Measurements from ENCODE around the gene ARID5B.
"Not testable (repeated sequence)": the region's sequence is repeated elsewhere in the genome, so short reads cannot be mapped to it uniquely, and the experiment has no call there.

The ARID5B gene, protein sequence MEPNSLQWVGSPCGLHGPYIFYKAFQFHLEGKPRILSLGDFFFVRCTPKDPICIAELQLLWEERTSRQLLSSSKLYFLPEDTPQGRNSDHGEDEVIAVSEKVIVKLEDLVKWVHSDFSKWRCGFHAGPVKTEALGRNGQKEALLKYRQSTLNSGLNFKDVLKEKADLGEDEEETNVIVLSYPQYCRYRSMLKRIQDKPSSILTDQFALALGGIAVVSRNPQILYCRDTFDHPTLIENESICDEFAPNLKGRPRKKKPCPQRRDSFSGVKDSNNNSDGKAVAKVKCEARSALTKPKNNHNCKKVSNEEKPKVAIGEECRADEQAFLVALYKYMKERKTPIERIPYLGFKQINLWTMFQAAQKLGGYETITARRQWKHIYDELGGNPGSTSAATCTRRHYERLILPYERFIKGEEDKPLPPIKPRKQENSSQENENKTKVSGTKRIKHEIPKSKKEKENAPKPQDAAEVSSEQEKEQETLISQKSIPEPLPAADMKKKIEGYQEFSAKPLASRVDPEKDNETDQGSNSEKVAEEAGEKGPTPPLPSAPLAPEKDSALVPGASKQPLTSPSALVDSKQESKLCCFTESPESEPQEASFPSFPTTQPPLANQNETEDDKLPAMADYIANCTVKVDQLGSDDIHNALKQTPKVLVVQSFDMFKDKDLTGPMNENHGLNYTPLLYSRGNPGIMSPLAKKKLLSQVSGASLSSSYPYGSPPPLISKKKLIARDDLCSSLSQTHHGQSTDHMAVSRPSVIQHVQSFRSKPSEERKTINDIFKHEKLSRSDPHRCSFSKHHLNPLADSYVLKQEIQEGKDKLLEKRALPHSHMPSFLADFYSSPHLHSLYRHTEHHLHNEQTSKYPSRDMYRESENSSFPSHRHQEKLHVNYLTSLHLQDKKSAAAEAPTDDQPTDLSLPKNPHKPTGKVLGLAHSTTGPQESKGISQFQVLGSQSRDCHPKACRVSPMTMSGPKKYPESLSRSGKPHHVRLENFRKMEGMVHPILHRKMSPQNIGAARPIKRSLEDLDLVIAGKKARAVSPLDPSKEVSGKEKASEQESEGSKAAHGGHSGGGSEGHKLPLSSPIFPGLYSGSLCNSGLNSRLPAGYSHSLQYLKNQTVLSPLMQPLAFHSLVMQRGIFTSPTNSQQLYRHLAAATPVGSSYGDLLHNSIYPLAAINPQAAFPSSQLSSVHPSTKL

DNA sequence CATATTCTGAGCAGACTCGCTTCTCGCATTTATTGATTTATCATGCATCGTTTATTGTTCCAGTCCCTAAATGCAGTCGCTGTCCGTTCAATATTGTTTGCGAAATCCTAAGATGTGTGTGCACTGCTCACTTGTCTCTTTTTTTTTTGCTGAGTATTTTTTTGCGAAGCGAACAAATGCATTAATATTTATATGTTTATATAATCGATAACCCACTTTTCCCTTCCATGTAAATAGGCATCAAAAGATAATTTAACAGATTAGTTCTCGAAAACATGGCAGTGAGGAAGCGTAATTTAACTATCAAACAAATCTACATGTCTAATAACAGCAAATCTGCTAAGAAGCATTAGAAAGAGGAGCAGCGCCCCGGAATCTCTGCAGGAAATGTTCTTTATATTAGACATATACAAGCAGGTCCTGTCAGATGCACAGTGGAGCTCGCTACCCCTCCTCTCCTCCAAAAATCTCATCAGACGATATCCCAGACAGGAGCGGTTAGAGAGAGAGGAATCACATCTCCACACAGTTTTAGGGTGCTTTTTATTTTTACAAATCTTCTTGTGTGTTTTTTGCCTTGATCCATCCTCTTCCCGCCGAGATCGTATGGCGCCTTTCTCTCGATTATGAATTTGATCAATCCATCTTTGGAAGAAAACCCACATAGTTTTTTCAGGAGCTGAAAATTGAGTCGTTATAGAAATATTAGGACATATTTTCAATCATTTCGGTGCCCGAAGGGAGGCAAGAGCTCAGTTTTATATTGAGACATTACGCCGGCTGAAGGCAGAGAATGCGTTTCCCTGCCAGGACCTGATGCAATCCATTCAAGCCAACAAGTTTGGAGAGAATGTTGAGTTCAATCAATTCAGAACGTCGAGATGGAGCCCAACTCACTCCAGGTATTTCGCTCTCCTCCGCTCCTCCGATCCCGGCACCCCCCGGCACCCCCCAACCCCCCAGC is at the start of gene ARID5B:
ARID5B (plus strand) TSS at position 871 of the 964 bp plus-strand sequence; CDS start at position 882, 11 bp downstream.
- peak; percentile 71 for DNase-seq (ENCODE audit: low spot score)

DNA sequence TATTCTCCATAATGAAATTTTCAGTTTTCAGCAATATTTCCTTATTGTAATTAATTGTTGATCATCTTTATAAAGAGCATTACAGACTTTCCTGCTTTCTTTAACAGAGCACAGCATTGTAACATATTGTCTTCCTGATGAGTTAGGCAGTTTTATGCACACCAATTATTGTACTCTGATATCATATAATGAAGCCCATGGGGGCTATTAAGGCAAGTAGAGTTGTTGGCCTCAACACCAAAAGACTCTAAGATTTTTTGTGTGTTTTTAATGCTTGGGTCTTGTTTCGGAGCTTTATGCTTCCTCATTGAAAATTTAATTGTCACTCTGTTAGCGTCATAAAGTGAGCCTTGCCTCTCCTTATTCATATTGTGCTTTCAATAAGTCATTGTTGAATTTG is 49.2 kb upstream of the ARID5B start:
- DNase-seq (ENCODE audit: low spot score) = no peak

DNA sequence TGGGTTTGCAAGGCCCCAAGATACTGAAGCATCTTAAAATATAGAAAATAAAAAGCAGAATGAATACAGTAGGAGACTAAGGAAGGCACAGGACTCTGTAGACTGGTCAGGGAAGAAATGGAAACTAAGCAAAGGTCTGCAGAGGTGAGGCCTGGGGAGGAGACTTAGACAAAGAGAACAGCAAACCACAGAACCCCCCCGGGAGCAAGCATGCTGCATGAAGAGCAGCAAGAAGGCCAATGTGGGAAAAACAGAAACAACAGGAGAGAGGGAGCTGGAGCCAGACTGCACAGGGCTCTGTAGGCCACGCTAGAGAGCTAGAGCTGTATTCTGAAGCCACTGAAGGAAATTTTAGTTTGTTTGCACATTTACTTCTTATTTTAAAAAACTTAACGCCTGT is 45.7 kb upstream of the ARID5B start:
- no peak for DNase-seq (ENCODE audit: low spot score)

DNA sequence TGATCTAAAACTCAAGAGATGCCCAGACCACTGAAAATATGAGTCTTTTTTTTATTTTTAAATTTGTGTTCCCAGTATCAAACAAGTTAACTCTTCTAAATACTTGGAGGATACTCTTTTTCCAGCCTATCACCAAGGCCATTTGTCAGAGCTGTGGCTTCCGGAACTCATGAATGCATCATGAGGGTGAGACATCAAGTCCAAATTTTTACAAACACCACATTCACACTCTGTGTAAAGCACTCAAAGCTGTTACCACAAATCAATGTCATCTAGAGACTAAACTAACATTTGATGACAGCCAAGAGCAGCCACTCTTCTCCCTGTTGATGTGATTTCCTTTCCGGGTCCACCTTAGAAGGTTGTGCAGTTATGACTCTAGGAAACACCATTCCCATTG is 43.8 kb upstream of the ARID5B start:
- no peak for DNase-seq (ENCODE audit: low spot score)

DNA sequence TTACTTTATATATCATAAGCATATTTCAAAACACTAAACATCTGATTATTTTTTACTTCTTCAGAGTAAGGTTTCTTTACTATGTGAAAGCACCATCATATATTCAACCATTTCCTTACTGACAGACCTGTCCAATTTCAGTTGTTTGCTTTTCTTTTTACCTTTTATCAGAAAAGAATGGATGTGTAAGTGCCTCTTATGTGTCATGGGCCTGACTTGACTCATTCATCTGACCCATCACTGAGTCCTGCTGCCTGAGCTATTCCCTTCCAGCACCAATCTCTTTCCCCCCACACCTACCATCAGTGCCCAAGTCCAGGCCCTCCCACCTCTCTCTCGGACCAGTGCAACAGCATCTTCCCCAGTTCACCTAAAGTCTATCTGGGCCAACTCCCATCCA is 41.7 kb upstream of the ARID5B start:
- DNase-seq (ENCODE audit: low spot score) = no peak

DNA sequence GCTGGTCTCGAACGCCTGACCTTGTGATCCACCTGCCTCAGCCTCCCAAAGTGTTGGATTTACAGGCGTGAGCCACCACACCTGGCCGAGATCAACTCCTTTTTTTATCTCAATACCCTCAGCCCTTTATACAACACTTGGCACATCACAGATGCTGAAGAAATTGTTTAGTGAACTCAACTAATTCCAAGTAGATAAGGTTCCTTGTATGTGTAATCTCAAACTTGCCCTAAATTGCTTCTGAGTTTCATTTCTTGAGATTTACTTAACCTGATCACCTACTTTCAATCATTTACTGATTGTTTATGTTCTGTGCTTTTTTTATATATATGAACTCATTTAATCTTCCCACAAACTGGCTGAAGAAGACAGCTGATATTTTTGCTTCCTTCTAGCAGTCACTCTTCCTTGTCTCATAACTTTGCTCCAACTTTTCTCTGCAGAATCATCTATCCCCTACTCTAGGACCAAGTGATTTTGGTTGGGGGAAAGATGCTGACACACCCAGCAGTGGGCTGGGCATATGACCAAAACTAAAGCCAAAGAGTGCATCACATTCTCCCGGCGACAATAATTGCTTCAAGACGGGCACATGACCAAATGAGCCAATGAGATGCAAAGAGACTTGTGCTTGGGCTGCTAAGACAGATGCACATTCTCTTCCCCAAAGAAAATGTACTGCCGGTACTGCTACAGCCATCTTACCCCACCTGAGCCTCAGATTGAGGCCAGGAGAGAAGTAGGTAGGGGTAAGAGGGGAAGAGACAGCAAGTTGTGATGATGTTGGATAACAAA is 40.3 kb upstream of the ARID5B start:
- no peak for DNase-seq (ENCODE audit: low spot score)

DNA sequence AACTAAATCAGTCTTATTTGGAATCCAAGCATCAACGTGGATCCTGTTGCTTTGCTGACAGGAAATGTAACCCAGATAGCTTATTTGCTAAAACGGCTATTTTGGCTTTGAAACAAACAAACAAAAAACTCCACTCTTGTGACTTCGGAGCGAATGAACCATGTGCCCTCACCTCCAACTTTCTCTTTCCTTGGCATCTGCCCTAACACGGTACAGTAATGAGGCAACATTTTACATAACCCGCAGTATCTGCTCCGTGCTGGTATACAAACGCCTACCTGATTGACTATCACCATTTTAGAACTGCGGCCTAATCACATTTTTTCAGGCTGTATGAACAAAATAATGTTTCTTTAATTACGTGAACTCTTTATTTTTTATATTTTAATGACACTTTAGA is 37.5 kb upstream of the ARID5B start:
- DNase-seq (ENCODE audit: low spot score) = no peak

DNA sequence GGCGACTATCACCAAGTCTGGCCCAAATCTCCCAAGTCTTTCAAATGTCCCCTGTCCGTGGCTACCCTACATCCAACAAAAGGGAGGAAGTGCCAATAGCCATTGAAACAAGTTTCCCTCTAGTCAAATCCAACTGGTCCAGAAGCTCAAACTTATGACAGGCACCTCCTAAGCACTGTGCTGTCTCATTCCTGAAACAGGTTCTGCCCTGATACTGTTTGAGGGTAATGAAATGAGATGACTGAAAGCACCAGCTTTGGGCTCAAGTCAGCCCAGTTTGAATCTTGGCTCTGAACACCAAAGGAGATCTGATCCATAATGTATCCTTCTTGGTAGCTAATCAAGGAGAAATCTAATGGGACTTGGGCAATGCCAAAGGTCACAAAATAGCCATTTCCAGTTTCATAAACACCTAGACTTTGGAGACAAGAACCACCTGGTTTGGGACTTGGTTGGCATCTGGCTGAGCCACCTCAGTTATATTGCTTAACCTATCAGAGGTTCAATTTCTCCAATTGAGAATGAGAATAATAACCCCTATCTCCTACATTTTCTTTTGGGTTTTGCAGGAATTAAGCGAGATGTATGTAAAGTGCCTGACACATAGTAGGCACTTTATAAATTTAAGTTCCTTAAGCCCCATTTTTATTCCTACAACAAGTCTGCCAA is 34.7 kb upstream of the ARID5B start:
- DNase-seq (ENCODE audit: low spot score) = no peak

DNA sequence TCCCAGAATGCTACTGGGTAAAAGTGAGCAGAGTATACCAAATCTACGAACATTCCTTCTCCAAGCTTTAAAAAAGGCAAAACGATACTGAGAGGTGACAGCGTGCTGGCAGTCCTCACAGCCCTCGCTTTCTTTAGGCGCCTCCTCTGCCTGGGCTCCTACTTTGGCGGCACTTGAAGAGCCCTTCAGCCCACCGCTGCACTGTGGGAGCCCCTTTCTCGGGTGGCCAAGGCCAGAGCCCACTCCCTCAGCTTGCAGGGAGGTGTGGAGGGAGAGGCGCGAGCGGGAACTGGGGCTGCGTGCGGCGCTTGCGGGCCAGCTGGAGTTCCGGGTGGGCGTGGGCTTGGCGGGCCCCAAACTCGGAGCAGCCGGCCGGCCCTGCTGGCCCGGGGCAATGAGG is 34.1 kb upstream of the ARID5B start:
- not testable (repeated sequence) for DNase-seq (ENCODE audit: low spot score)

DNA sequence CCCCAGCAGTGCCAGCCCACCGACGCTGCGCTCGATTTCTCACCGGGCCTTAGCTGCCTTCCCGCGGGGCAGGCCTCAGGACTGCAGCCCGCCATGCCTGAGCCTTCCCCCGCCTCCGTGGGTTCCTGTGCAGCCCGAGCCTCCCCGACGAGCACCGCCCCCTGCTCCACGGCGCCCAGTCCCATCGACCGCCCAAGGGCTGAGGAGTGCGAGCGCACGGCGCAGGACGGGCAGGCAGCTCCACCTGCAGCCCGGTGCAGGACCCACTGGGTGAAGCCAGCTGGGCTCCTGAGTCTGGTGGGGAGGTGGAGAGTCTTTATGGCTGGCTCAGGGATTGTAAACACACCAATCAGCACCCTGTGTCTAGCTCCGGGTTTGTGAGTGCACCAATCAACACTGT is 33.7 kb upstream of the ARID5B start:
- DNase-seq (ENCODE audit: low spot score) = not testable (repeated sequence)

DNA sequence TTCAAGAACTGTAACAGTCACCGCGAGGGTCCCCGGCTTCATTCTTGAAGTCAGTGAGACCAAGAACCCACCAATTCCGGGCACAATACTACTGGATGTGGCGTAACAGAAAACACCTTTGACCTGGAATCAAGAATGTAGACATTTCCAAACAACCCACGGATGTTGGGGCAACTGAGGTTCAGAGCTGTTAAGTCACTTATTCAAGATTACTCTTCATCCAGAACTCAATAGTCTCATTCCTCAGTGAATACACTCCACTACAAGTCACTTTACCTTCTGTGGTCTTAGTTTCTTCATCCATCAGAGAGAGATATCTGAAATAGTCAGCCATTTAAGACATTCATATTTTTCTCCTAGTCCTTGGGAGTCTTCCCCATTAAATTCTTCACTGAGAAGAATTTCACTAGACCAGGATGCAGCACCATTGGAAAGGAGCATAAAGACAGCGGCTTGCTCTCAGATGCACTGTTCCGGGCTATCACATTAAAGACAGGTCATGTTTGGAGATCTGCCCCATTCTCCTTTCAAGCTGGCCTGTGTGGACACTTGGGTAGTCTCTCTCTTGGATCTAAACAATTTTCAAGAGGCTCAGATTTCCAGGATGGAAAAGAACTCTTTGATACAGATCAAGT is 32.3 kb upstream of the ARID5B start:
- DNase-seq (ENCODE audit: low spot score) = no peak

DNA sequence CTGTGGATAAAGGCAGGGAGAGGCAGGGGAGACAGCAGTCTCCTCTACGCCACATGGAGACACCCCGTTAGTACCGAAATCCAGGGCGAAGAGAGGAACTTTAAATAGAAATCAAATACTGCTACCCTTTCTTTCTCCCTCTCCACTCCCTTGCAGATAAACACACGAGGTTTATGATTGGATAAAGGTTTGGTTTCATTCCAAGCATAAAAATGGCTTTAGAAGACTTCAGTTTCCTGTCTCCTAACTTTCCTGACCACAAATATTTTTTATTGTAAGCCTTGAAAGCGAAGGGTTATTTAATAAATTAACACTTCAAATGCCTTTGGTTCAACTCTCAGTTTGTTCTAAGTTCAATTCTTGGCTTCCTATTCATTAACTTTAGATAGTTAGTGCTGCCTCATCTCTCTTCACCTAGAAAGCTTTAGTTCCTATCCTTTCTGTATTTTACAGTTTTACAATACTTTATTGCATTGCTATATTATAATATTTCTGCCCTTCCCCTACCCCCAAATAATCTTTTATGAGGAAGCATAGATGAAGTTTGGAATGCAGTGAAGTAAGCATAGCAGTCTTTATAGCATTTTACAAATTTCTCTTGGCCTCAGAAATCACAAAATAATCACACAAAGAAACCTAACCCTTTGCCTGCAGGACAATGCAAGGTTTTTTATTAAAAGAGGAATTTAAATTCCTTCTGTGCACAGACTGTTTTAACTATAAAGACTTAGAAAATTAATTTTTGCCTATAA is 31.5 kb upstream of the ARID5B start:
- DNase-seq (ENCODE audit: low spot score) = peak; percentile 59

DNA sequence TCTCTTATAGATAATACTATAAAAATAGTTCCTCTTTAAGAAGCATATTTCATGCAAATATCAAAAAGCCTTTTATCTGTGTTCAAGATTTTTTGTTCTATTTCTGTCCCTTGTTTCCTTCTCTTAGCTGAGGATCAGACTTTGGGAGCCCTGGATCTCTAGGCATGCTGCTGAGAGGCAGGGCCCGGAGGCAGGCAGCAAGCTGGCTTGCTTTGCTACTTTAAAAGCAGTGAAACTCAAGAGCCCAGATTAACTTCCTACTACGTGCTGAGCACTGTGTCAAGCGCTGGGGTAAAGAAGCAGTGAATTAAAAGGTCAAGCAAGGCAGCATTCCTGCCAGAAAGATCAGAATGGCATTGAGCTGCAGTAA is 31.0 kb upstream of the ARID5B start:
- DNase-seq (ENCODE audit: low spot score) = no peak

DNA sequence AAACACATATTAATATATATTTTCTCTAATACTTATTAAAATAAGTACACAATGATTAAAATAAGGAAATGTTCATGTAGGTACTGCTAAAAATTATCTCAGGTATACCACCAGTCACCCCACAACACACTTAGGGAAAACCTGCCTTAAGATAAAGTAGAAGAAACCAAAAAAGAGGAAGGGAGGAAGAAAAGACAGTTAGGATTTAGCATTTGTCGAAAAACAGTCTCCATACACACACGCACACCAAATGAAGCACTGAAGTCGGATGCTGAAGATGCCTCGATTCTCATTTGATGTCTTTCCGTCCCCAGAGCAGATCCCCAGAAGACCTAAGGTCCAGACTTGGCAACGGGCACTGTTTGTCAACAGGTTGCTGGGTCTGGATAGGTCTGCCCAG is 30.0 kb upstream of the ARID5B start:
- no peak for DNase-seq (ENCODE audit: low spot score)

DNA sequence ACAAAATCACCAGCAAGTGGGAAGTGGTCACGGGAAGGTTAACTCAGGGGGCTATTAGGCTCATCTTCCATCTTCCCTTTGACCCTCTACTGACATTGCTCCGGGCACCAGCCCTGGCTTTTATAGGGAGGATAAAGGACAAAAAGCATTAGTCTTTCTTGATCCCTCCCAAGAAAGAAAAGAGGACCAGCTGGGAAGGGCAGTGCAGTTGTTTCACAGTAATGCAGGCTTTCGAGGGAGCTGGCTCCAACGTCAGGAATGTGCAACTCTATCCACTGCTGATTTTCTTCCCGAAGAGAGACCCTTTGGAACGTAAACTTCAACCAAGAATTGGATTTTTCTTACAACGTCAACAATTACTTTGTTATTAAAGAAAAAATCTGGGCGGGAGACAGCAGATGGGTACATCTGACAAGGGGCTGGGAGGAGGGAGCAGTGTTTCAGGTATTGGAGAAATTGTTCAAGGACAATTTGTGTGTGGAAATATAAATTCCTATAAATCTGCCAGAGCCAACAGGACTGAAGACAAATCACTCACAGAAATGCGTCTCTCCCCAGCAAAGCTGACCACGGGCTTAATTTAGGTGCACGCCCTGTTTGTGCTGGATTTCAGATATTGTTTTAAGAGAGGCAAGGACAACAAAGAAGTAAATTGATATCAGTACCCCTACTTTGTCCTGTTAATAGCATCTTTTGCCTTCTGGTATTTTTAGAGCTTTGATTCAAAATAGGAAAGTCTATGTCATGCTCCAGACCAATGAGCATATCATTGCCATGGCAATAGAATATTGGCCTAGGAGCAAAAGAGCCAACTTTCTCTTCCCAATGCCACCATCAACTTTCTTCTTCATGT is 23.4 kb upstream of the ARID5B start:
- DNase-seq (ENCODE audit: low spot score) = no peak

DNA sequence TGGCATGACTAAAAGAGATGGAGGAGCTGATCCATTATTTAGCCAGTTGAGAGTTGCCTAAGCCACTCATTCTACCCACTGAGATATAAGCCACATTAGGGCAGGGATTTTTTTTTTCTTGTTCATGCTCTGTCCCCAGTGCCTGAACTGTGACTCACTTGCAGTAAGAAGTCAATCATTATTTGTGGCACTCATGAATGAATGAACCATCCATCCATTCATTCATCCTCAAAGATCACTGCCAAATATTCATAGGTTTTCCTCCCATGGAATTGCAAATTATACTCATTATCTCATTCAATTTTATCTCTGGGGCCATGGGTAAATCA is 22.8 kb upstream of the ARID5B start:
- no peak for DNase-seq (ENCODE audit: low spot score)

DNA sequence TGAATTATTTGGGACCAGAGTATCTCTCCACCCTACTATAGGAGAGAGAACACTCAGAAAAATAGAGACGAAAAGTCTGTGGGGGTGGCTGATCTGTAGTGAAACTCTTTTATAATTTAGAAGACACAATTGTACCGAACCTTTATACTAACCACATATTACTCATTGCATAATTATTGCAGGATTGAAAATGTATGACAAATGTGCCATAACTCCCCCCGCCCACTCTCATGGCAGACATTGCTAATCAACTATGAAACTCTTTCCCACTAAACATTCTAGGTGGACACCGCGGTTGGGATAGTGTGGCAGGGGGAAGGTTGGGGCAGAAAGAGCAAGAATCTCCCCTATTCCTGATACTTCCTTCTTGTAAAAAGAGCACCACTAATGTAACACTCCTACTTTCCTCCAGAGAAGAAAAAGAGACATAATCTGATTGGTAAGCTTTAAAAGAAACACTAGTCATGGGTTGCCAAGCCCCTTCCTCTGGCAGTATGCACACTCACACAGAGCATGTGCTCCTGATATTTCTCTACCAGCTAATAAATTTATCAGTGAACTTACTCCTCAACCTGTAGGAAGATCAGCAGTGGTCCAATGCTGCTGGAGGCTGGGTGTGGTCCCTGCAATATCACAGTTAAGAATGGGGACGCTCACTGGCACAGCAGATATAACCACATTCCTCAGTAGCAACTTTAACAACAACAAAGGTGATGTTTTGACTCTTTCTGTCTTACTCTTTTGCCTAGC is 18.7 kb upstream of the ARID5B start:
- DNase-seq (ENCODE audit: low spot score) = peak; percentile 24
